NK-92 (cell line): ENCODE results near the gene TRMT2A.
"Not testable (repeated sequence)": the region's sequence is repeated elsewhere in the genome, so short reads cannot be mapped to it uniquely, and the experiment has no call there.

ENCODE experiments used
- DNase-seq: peaks from one replicate; lab custom pipeline; 2025; ENCODE audit not compliant: unreplicated experiment; lab: John Stamatoyannopoulos, UW

The TRMT2A gene

DNA sequence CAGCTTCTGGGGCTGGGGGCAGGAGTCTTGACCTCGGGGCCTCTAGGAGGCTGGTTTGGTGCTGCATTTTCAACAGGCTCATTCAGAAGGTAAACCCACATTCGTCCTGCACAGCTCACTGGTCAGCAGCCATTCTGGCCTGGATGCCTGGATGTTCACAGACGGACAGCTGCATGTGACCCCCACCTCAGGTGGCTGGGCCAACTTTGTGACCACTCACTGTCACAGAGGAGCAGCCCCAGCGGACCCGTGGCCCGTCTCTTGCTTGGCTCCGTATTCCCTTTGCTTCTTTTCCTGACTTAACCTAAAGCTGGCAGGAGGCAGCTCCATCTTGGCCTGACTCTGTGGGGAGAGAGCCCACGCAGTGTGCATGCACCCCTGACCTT is 28.8 kb downstream of the TRMT2A start:
- DNase-seq, result no peak

DNA sequence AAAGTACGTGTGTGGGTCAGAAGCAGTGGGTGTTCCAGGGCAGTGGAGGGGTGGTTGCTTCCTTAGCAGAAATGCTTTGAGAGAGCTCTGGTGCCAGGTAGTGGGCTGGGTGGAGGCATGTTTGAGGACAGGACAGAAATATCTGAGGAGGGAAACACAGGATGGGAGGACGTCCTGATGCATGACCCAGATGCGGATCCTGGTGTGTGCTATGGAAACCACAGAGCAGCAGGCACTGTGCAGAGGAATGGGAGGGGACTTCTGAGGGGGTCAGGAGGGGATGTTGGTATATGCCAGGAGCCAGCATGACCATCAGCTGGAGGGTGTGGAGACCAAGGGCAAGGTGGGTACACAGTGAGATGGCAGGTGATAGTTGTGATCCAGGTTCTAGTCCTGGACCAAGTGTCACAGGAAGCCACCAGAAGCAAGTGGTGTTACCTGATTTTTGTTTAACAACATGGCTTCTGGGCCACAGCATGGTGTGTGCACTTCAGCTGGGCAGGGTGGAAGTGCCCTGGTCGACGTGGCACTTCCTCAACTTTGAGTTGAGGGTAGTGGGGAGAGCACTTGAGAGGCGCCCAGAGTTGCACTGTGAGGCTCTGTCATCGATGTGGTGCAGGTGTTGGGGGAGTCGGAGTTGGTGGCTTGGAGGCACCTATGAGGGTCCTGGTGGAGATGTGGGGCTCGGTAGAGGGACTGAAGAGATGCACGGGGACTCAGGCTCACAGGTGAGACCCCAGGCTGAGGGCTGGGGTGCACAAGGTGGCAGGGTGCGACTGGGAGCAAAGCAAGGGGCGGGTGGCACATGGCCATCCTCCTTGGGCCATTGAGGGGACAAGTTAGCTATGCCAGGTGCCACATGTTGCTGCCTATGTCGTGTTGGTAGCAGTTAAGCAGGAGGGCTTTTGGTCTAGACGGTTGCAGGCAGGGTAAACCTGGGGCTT is 29.4 kb downstream of the TRMT2A start:
- DNase-seq, result no peak

DNA sequence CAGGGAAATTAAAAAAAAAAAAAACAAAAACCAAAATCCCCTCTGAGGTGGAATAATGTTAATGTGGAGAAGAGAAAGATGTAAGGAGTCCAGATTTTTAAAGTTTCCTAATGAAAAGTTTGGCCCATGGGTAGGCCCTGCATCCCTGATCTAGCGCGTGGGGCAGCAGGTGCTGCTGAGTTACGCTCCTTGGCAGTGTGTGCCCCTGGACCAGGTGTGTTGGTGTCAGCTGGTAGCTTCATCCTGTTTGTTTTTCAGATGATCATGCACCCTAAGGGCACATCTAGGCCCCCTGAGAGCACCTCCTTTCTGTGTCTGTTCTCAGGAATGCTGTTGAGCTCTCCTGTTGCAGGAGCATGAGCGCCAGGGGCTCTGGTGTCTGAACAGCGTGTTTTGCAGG is 30.3 kb downstream of the TRMT2A start:
- no peak for DNase-seq

DNA sequence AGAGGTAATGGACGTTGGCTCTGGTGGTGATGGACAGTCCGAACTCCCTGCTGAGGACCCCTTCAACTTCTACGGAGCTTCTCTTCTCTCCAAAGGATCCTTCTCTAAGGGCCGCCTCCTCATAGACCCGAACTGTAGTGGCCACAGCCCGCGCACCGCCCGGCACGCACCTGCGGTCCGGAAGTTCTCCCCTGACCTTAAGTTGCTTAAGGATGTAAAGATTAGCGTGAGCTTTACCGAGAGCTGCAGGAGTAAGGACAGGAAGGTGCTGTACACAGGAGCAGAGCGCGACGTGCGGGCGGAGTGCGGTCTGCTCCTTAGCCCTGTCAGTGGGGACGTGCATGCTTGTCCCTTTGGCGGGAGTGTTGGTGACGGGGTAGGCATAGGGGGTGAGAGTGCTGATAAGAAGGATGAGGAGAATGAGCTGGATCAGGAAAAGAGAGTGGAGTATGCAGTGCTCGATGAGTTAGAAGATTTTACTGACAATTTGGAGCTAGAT is 30.9 kb downstream of the TRMT2A start:
- no peak for DNase-seq

DNA sequence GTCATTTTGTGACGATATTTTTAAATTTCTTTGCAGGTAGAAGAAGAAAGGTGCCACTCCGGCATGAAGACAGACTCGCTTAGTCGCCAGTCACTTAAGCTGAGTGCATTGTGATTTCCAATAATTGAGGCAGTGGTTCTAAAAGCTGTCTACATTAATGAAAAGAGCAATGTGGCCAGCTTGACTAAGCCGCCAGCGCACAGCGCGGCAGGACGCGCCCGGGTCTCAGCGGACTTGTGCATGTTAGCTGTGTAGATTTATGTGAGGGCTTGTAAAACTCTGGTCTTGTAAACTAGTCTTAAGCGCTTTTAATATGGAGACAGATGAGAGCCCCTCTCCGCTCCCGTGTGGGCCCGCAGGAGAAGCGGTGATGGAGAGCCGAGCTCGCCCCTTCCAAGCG is 31.4 kb downstream of the TRMT2A start:
- no peak for DNase-seq

DNA sequence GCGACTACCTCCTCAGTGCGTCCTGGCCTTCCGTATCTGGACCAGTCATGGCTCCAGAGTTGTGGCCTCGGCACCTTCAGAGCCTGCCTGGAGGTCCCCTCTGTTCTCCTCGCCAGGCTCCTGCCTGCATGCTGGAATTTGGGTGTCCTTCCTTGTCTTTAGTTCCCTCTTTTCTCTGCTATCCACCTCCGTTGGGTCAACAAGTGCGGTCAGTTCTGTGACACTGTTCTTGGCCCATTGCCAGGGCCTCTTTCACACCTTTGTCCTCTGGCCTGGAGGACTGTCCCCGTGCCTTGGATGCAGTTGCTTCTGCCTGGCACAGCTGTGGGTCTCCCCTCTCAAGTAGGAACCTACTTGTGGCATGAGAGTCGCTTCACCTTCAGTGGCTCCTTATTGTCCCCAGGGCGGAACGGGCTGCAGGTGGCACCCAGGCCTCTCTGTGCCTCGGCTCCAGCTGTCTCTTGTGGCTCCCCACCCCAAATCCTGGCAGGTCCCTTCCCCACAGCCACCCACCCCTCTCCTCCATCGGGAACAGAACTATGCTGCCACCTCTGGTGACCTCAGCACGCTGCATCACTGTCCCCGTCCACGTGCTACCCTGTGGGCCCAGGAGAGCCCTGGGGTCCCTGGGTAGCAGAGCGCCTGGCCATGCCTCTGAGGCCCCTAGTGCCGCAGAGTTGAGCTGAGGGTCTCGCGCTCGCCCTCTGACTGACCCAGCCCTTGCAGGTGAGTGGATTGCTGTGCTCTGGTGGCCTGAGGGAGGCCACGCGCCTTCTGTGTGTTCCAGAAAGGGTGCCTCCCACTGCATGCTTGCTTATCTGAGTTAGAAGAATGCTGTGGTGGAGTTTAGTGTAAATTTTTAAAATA is 32.2 kb downstream of the TRMT2A start:
- no peak for DNase-seq

DNA sequence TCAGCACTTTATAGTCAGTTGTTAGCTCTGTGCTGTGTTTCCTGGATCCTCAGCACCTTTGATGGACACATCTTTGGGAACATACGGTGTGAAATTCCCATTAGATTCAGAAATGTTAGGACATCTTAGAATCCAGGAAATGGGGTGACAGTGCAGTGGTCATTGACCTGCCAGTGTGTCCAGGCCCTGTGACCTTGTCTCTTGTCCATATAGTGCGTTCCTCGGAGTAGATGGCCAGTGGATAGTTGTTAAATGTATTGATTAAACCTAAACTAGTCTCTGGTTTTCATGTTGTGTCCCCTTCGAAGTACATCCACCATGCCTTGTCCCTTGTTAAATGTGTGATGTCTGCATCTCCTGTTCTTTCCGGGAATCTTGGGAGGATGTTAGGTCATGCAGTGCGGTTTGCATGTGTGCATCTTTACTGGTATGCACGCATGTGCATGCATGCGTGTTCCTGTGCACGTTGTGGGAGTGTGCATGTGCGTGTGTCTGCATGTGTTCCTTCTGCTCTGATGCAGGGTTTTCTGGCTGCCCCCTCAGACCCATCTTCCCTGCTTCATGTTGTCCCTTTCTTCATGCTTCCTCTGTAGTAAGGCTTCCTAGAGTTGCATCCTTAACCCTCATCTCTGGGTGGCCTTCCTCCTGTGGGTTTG is 33.0 kb downstream of the TRMT2A start:
- DNase-seq, result no peak

DNA sequence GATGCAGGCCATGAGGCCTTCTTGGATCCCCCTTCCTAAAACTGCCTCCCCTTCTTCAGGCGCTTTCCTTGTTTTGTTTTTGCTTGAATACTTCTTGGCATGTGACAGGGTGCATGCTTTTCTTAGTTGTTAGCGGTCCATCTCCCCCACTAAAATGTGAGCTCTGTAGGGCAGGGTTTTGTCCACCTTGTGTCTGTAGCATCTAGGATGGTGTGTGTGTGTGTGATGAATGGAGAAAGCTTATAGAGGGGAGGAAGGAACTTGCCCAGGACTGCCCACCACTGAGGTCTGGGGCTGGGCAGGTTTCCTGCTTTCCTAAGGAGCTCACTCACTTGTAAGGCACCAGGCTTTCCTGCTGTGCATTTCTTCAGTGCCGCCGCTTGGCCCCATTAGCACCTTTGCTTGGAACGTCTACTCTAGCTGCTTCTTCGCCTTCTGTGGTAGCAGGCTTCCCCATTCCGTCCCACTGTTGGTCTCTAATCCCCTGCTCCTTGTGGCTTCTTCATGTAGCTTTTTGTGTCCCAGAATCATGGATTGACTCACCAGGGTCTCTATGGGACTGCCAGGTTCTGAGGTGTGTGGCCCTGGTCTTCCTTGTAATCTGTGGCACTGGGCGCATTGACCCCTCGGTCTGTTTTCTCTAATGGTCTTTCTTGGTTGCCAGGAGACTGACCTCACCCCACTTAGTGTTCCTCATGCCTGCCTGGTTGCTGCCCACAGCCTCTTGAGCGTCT is 33.7 kb downstream of the TRMT2A start:
- no peak for DNase-seq

DNA sequence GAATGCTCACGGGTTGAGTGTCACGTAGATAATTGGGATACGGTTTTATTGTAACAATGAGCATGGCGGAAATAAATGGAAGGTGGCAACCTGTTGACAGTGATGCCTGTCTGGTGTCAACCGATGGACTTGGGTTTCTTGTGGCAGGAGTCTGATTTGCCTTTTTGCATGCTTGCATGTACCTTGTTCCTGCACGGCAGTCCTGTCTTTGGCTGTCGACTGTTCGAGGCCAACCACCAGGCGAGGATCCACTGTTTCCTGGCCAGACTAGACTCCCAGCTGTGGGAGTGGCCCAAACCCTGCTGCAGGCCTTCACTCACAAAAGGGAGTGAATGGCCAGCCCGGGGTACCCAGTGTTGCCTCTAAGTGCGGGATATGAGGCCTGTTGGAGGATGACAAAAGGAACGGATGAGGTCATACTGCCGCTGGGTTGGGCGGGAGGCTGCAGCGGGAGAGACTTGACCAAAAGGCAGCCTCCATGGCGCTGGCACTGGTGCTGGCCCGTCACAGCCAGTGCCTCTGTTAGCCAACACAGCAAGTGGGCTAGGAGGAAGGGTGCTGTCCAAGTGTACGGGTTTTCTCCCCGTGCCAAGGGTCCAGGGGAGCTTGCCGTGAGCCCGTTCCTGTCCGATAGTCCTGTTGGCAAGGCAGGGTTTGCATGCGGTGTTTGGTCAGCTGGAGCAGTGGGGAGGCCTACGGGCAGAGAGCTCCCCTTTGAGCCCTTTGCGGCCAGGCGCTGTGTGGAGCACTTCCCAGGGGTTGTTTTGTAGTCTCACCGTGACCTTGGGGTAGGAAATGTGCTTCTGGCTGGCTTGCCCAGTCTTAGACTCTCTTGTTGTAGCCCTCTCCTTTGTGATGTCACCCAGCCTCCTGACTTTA is 36.0 kb downstream of the TRMT2A start:
- no peak for DNase-seq

DNA sequence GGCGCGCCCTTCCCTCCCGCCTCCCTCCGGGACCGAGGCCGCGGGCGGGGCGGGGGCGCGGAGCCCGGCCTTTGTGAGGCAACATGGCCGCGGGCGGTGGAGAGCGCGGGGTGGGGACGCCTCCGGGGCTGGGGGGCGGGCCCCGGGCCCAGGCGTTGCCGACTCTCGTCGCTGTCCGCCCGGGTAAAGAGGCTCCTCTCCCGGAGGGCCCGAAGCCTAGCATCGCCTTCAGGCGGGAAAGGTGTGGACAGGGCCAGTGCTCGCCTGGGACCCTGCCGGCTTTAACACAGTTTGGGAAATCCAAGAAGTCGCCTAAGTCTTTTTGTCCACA is 36.6 kb downstream of the TRMT2A start:
- DNase-seq, result no peak

DNA sequence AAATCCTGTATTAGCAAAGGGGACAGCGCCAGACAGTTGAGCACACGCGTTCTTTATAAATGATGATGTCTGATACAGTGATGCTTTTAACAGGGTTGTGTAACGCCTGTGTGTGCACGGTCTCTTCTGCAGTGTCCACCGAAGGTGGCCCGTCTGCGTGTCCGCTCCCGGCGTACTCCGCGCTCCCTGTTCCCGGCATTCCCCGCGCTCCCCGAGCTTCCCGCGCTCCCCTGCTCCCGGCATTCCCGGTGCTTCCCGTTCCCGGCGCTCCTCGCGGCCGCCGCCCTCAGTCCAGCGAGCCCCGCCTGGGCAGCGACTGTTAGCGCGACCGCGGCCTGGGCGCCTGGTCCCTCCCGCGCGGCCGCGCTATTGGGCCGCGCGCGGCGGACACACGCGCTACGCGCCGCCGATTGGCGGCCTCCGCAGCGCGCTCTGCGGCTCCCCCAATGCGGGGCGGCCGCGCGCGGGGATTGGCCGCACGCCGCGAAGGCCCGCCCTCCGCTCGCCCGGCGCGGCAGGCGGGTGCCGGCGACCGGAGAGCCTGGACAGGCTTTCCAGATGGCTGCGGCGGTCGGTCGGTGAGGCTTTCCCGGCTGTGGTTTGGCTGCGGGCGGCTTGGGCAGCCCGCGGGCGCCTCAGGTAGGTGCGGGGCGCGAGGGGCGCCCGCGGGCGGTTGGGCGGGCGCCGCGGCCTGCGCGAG is 37.1 kb downstream of the TRMT2A start, which contains the start of gene DGCR8:
DGCR8 (plus strand) TSS at position 497 of the 700 bp plus-strand sequence. CDS start 5,723 bp downstream, outside the sequence.
- DNase-seq, result no peak

DNA sequence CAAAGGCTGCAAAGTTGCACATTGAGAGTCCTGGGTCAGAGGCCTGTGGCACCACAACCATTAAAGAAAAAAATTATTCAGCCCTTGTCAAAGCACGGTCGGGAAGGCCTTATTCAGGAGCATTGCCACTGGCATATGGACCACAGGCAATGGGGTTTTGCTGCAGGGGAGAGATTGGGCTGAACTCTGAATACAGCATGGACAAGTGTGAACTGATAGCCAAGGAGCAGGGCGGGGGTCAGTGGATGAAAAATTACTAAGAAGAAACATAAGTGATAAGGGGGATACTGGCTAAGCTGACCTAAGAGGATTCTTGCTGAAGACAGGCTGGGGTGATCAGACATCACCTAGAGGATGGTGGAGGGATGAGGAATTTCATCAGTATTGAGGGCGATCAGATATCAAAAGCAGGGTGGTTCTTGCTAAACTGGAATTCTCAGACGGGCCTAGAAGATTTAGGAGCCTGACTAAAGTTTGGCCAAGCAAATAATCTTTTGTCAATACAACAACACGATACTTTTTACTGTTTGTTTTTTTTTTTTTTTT is 40.3 kb downstream of the TRMT2A start:
- DNase-seq, result no peak

DNA sequence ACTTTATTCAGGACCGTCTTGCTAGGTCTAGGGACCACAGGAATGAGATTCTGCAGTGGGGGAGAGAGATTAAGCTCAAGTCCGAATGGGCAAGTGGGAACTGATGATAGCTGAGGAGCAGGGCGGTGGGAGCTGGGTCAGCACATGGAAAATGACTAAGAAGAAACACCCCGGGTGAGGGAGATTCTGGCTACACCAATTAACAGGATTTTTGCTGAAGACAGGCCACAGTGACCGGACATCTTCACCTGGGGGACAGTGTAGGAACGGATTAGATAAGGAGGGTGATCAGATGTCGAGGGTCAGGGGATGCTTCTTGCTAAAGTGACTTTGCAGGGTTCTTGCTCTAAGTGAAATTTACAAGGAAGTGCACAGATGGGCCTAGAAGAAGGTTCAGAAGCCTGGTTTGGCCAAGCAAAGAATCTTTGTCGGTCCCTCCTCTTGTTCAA is 45.5 kb downstream of the TRMT2A start:
- no peak for DNase-seq

DNA sequence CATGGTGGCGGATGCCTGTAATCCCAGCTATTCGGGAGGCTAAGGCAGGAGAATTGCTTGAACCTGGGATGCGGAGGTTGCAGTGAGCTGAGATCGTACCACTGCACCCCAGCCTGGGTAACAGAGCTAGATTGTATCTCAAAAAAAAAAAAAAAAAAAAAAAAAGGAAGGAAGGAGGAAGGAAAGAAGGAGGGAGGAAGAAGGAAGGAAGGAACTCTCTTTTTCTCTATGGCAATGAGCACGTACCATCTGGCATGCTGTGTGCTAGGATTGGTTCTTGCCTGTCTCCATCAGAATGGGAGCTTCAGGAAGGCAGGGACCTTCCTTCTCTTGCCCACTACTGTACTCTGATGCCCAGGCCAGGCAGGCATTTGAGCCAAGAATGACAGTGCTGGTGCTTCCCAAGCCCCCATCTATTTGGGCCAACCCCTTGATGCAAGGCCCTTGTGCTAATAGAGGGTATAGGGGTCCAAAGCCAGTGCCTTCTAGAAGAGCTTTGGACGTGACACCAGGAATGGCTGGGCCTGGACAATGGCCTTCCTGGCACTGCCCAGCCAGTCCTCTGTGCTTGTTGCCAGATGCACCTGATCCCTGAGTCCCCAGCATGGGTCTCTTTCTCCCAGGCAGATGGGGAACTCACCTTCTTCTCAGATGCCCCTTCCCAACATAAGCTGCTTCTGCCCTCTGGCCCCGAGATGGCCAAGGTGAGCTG is 47.5 kb downstream of the TRMT2A start:
- no peak for DNase-seq

DNA sequence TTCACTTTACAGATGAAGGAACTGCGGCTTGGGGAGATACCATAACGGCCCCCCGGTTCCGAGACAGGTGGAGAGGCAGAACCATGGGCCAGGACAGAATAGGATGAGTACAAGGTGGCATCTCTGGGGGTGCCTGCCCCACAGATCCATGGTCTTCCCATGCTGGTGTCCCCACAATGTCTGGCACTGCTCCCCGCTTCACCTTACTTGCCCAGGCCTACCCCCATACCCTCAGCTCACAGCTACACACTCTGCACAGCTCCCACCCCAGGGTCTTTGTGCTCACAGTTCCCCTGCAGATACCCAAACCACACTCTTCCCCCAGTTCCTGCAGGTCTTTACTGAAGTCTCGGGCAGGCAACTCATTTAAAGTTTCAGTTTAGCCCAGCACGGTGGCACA is 48.4 kb downstream of the TRMT2A start:
- DNase-seq, result no peak

DNA sequence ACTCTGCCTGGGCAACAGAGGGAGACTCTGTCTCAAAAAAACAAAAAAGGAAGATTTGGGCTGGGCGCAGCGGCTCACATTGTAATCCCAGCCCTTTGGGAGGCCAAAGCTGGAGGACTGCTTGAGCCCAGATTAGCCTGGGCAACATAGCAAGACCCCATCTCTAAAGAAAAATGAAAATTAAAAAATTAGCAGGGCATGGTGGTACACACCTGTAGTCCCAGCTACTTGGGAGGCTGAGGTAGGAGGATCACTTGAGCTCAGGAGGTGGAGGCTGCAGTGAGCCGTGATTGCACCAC is 49.7 kb downstream of the TRMT2A start:
- DNase-seq, result not testable (repeated sequence)

DNA sequence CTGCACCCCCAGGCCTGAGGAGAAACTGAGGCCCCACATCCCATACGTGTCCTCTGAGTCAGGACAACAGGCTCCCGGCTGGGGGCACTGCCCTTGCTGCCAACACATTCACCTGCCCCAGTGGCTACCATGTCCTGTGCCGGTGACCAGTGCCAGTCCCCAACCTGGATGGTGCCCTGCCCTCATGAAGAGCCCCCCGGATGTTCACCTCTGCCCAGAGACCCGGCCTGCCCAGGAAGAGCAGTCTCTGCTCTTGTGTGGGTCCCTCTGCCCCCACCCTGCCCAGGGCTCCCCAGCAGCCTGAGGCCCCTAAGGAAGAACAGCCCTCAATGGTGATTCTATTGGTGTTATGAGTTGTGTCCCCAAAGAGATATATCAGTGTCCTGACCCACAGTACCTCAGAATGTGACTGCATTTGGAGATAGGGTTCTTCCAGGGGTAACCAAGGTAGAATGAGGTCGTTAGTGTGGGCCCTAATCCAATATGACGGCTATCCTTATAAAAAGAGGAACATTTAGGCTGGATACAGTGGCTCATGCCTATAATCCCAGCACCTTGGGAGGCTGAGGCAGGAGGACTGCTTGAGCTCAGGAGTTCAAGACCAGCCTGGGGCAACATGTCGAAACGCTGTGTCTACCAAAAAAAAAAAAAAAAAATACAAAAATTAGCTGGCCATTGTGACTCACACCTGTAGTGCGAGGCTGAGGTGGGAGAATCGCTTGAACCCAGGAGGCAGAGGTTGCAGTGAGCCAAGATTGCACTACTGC is 50.2 kb downstream of the TRMT2A start:
- no peak for DNase-seq
